ENCODE data around the gene BSG.

DNA sequence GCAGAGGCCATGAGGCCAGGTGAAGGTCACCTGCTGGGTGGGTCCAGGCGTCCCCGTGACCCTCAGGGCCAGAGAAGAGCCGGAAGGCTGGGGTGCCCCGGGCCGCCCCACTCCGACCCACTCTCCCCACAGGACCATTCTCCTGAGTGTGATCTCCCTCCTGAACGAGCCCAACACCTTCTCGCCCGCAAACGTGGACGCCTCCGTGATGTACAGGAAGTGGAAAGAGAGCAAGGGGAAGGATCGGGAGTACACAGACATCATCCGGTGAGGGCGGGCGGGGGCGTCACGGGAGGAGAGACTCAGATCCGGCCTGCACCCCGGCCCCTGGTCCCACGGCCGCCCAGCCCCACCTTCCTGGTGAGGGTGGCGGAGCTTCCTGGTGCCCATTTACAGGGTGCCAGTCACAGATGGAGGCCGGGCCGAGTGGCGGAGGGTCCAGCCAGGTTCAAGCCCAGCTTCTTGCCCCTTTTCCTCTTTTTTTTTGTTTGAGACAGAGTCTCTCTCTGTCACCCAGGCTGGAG is 35.5 kb upstream of the BSG start:
- TF ChIP-seq, protein P1, sequence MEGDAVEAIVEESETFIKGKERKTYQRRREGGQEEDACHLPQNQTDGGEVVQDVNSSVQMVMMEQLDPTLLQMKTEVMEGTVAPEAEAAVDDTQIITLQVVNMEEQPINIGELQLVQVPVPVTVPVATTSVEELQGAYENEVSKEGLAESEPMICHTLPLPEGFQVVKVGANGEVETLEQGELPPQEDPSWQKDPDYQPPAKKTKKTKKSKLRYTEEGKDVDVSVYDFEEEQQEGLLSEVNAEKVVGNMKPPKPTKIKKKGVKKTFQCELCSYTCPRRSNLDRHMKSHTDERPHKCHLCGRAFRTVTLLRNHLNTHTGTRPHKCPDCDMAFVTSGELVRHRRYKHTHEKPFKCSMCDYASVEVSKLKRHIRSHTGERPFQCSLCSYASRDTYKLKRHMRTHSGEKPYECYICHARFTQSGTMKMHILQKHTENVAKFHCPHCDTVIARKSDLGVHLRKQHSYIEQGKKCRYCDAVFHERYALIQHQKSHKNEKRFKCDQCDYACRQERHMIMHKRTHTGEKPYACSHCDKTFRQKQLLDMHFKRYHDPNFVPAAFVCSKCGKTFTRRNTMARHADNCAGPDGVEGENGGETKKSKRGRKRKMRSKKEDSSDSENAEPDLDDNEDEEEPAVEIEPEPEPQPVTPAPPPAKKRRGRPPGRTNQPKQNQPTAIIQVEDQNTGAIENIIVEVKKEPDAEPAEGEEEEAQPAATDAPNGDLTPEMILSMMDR (IDR thresholded peaks at IDR 0.05) = no peak
- no peak for TF ChIP-seq POLR2A (IDR thresholded peaks at IDR 0.05)

Measured in prostate gland (tissue), 2 donors.